Measurements from ENCODE around the gene PHYHIPL. TPM values are rescaled to one million over a fixed set of nuclear protein-coding genes. Genes with fewer than 3 reads are reported as not detected.

Gene PHYHIPL
- total and polyA plus RNA-seq, 9 donors: 0.11 to 3.7 (median 0.55) TPM; not detected in 2

DNA sequence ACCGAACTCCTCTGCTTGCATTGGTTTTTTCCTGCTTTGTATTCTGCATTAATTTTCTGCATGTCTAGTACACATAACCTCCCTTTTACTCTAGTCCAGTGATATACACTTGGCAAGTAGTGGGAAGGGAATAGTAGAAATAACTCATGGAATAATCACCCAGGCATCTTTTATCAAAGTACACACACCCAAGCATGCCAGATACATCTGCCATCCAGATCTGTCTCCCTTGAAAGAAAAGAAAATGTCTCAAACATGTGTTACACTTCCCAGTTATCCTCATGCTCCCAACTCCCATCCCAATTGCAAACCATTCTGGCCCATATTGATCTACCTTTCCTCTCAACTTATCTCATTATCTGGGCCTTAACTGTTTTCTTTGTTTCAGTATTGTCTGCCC lies 79.0 kb downstream of the PHYHIPL start:
- Histone ChIP-seq H3K4me3 (no peak overlapping the region), H3K4me1 (ENCODE audit: insufficient read depth) (no peaks in the 10 kb centered on the region), H3K36me3 (no peaks in the 10 kb centered on the region), H3K27me3 (no peaks in the 10 kb centered on the region), H3K27ac (no peak overlapping the region), H3K9me3 (no peaks in the 10 kb centered on the region)
- 97 to 100% (median 98%) methylated on average over 1 of the region's 1 CpG for WGBS, 3 donors
- TF ChIP-seq EP300 (IDR thresholded peaks at IDR 0.05) (no peak), POLR2A (IDR thresholded peaks at IDR 0.05) (no peak)
- TF ChIP-seq, protein P1, sequence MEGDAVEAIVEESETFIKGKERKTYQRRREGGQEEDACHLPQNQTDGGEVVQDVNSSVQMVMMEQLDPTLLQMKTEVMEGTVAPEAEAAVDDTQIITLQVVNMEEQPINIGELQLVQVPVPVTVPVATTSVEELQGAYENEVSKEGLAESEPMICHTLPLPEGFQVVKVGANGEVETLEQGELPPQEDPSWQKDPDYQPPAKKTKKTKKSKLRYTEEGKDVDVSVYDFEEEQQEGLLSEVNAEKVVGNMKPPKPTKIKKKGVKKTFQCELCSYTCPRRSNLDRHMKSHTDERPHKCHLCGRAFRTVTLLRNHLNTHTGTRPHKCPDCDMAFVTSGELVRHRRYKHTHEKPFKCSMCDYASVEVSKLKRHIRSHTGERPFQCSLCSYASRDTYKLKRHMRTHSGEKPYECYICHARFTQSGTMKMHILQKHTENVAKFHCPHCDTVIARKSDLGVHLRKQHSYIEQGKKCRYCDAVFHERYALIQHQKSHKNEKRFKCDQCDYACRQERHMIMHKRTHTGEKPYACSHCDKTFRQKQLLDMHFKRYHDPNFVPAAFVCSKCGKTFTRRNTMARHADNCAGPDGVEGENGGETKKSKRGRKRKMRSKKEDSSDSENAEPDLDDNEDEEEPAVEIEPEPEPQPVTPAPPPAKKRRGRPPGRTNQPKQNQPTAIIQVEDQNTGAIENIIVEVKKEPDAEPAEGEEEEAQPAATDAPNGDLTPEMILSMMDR (IDR thresholded peaks at IDR 0.05): no peak
- no peak for DNase-seq
- intact Hi-C loops (cut with DNase I): no loop called here

DNA sequence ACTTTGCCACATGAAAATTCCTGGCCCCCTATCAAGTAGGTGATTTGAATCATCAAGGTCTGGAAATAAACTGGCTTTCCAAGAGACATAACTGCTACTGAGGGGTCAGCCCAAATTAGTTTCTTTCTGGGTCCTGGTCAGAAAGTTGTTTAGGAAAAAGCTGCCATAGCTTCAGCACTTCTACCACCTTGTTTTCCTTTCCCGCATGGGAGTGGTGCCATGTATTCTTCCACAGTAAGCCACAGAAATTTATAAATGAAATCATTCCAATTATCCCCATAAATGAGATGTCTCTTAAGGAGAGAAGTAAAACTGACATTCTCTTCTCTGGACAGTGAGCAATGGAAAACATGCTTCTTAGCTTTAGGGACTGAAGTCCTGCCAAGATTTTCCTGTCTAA lies 80.8 kb downstream of the PHYHIPL start:
- 34 to 58% (median 50%) methylated on average over 1 of the region's 1 CpG for WGBS, 3 donors
- intact Hi-C loops (cut with DNase I): no loop called here
- no peak for DNase-seq
- TF ChIP-seq, protein P1 (IDR thresholded peaks at IDR 0.05): no peak
- TF ChIP-seq EP300 (IDR thresholded peaks at IDR 0.05): no peak
- TF ChIP-seq POLR2A (IDR thresholded peaks at IDR 0.05): no peak
- no peaks in the 10 kb centered on the region for H3K36me3 ChIP-seq
- no peak overlapping the region for H3K4me3 ChIP-seq
- no peaks in the 10 kb centered on the region for H3K4me1 ChIP-seq (ENCODE audit: insufficient read depth)
- no peak overlapping the region for H3K27ac ChIP-seq
- H3K27me3 ChIP-seq: no peaks in the 10 kb centered on the region
- no peaks in the 10 kb centered on the region for H3K9me3 ChIP-seq

DNA sequence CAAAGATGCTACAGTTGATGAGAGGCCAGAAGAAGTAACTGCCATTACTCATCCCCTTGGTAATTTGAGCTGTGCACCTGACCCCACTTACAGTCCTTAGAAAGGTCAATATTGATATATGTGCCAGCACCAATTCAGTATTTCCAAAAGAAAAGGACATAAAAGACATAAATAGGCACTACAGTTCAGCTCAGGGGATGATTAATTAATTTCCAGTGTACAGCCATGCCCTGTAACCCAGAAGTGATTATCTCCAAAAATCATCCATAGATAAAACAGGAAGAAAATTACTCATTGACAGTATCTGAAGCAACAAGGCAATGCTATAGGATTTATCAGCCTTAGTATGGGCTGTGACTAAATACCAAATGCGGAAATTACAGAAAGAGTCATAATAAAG lies 82.4 kb downstream of the PHYHIPL start:
- intact Hi-C loops (cut with DNase I): no loop called here
- H3K4me3 ChIP-seq: no peak overlapping the region
- H3K9me3 ChIP-seq: no peaks in the 10 kb centered on the region
- no peak for DNase-seq
- TF ChIP-seq EP300 (IDR thresholded peaks at IDR 0.05): no peak
- TF ChIP-seq, protein P1 (IDR thresholded peaks at IDR 0.05): no peak
- TF ChIP-seq POLR2A (IDR thresholded peaks at IDR 0.05): no peak
- no peaks in the 10 kb centered on the region for H3K36me3 ChIP-seq
- H3K27ac ChIP-seq: no peak overlapping the region
- H3K27me3 ChIP-seq: no peaks in the 10 kb centered on the region
- 96 to 100% (median 100%) methylated on average over 1 of the region's 1 CpG for WGBS, 3 donors
- no peaks in the 10 kb centered on the region for H3K4me1 ChIP-seq (ENCODE audit: insufficient read depth)

DNA sequence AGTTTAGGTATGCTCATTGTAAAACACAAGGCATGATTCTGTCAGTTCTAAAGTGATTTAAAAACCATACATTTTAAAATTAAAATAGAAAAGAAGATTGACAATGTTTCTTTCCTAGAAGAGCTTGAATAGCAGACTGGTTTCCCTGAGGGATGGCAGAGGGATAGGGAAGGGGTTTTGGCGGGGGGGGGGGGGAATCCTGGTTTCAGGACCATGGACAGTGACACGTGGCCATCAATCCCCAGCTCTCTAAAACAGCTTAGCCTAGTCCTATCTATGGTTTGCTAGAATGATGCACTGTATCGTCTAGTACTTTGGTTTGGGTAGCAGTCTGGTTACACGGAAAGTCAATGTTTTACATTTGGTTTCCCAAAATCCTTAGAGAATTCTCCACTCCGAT lies 88.7 kb downstream of the PHYHIPL start:
- WGBS, 3 donors: 45 to 59% (median 46%) methylated on average over 5 of the region's 5 CpGs
- Histone ChIP-seq H3K4me3 (no peak overlapping the region), H3K27me3 (no peaks in the 10 kb centered on the region), H3K4me1 (ENCODE audit: insufficient read depth) (peaks cover 2% of the 10 kb centered on the region), H3K27ac (no peak overlapping the region), H3K36me3 (no peaks in the 10 kb centered on the region), H3K9me3 (no peaks in the 10 kb centered on the region)
- no peak for TF ChIP-seq POLR2A (IDR thresholded peaks at IDR 0.05)
- no peak for TF ChIP-seq EP300 (IDR thresholded peaks at IDR 0.05)
- TF ChIP-seq, protein P1 (IDR thresholded peaks at IDR 0.05): no peak
- intact Hi-C loops (cut with DNase I): no loop called here
- no peak for DNase-seq
